Heart right ventricle (tissue), 16 donors: ENCODE data around the gene LEMD1. TPM values are rescaled to one million over a fixed set of nuclear protein-coding genes. Genes with fewer than 3 reads are reported as not detected.

Experiments
- ATAC-seq, 8 donors: fragments of 200-7000 bp; cut with Tn5 transposase; one replicate each; pipeline ENCODE4 v1.9.1; 2020; ENCODE audit warnings: mild to moderate bottlenecking in 8 of 8, moderate library complexity in 8 of 8, moderate number of reproducible peaks in 1 of 8
- DNase-seq, 2 donors: peaks; one replicate each; pipeline ENCODE4 v3.0.0-alpha.2; 2020
- H3K27ac ChIP-seq, 10 donors: fragments of 200-600 bp; sonication (generic) in 2 of 10; one replicate each; pipeline versions ENCODE4 v1.5.0 to v1.8.0; 2020 to 2022; ENCODE audit warnings: mild to moderate bottlenecking in 3 of 10
- H3K27me3 ChIP-seq, 7 donors: fragments of 200-600 bp; one replicate each; pipeline ENCODE4 v1.8.0; 2021 to 2022; ENCODE audit warnings: mild to moderate bottlenecking in 2 of 7
- H3K36me3 ChIP-seq, 9 donors: fragments of 200-600 bp; sonication (generic) in 1 of 9; one replicate each; pipeline versions ENCODE4 v1.5.0 to v1.8.0; 2020 to 2022; ENCODE audit warnings: mild to moderate bottlenecking in 2 of 9
- H3K4me1 ChIP-seq, 9 donors: fragments of 200-600 bp; sonication (generic) in 1 of 9; one replicate each; pipeline versions ENCODE4 v1.5.0 to v1.8.0; 2020 to 2022; ENCODE audit warnings: mild to moderate bottlenecking in 4 of 9
- H3K4me3 ChIP-seq, 10 donors: fragments of 200-600 bp; sonication (generic) in 2 of 10; one replicate each; pipeline versions ENCODE4 v1.5.0 to v1.8.0; 2020 to 2022; ENCODE audit warnings: mild to moderate bottlenecking in 7 of 10, moderate library complexity in 2 of 10
- H3K9me3 ChIP-seq, 11 donors: fragments of 200-600 bp in 10 of 11; sonication (generic) in 2 of 11; one replicate each; pipeline versions ENCODE4 v1.5.0 to v1.8.0; 2013 to 2022; ENCODE audit warnings: mild to moderate bottlenecking in 2 of 11, control low read depth in 1 of 11, moderate library complexity in 1 of 11
- CTCF ChIP-seq, 9 donors: fragments of 200-600 bp; sonication (generic) in 2 of 9; IDR thresholded peaks; one replicate each; pipeline versions ENCODE4 v1.5.0 to v1.8.0; 2021 to 2022; ENCODE audit warnings: antibody characterized with exemption in 9 of 9, mild to moderate bottlenecking in 5 of 9, moderate library complexity in 1 of 9
- WGBS, 2 donors: extraction: QIAGEN DNeasy Blood & Tissue Kit; methylation state at CpG; one replicate each; pipeline ENCODE4 v1.1.7; 2013; ENCODE audit warnings: inconsistent platforms in 1 of 2; 5-methylcytosine and 5-hydroxymethylcytosine counted together
- intact Hi-C, 10 donors: fragments of 100-400 bp; cut with DNase I; formaldehyde crosslinking; loops; one replicate each; pipeline versions ENCODE4 v1.11.1 to v1.14.2; 2022
- polyA plus RNA-seq, 2 donors: library from polyadenylated mRNA; stranded (reverse); fragments of 200-250 nt; gene quantifications; one replicate each; pipeline ENCODE4 v1.2.3, GENCODE V29; 2013
- total RNA-seq, 10 donors: library from RNA; stranded (reverse); fragmentation: NEBNext Ultra II Directional in 3 of 10; extraction: Animal tissue kit (Norgen Biotek cat#: 25700) in 3 of 10; gene quantifications; one replicate each; pipeline versions ENCODE4 v1.2.1 to v1.2.4, GENCODE V29; 2021 to 2023
- donor health status: Arrhythmogenic right ventricular cardiomyopathy.
- donor health status: ischemic (EF 13 %, LVEDD 7.1; RV severe dilation, severe dysfunction).
- donor health status: healthy with polysubstance abuse.
- donor health status: DM: no; HTN: yes; CAD: no.
- donor health status: DM: no; HTN: no; CAD: no.
- donor health status: ischemic (EF 25% LVEDD 6.9; RV normal size, moderate dysfunction).
- donor health status: ischemic (EF 25% LVEDD 5.7; RV mildly dilated, moderate dysfunction).
- donor health status: healthy.
- donor health status: DM: yes; HTN: yes; CAD: no.
- donor health status: Ischemic cardiomyopathy.
- donor health status: ischemic (EF 35%, LVEDD 5.7; RV mildly dilated, moderate dysfunction).
- donor health status: nonischemic (EF 11% LVEDD 7.7; RV severe dilation, severe dysfunction).
- donor health status: DM: yes; HTN: yes; CAD: no.
- donor health status: PGD.
- donor health status: ischemic (EF 29% LVEDD 5.4; RV normal size, mild dysfunction).
- donor health status: nonischemic (EF 23%, LVEDD 6.1; RV moderate dilation, normal function).

Gene LEMD1
- total and polyA plus RNA-seq, 12 donors, result not detected

- Histone ChIP-seq H3K36me3 (no peaks in the 10 kb centered on the region), H3K9me3 (no peaks in the 10 kb centered on the region), H3K4me3 (peak within 1 kb of the TSS in 4 of 10 donors; percentile 8 to 20 (median 12)), H3K27me3 (peaks cover 24 to 100% (median 96%) of the 10 kb centered on the region in 7 donors), H3K4me1 (peaks cover 0 to 22% (median 18%) of the 10 kb centered on the region in 9 donors), H3K27ac (no peak within 1 kb of the TSS)
- no peak for ATAC-seq
- intact Hi-C loops, result no loop called here
- TF ChIP-seq CTCF (IDR thresholded peaks at IDR 0.05), result no peak
- DNase-seq, result no peak
- WGBS, 2 donors, result 2% methylated on average over 53 of the region's 53 CpGs
Observed at GRCh38 chr1:205455581-205456382, 33.9 kb upstream of the LEMD1 start, which contains the start of gene BLACAT1. BLACAT1 (minus strand) TSS chr1:205456045.

- intact Hi-C loops, result no loop called here
- Histone ChIP-seq H3K9me3 (no peaks in the 10 kb centered on the region), H3K4me3 (no peak overlapping the region), H3K27ac (no peak overlapping the region), H3K4me1 (peaks cover 0 to 24% (median 18%) of the 10 kb centered on the region in 9 donors), H3K27me3 (peaks cover 24 to 99% (median 94%) of the 10 kb centered on the region in 7 donors), H3K36me3 (no peaks in the 10 kb centered on the region)
- no peak for TF ChIP-seq CTCF (IDR thresholded peaks at IDR 0.05)
- ATAC-seq, result peak in 1 of 8 donors; percentile 8
- WGBS, 2 donors, result 16 to 20% methylated on average over 6 of the region's 6 CpGs
- no peak for DNase-seq
Observed at GRCh38 chr1:205454903-205455335, 33.1 kb upstream of the LEMD1 start.

GRCh38 chr1:205453466-205453865, 31.6 kb upstream of the LEMD1 start:
- intact Hi-C loops, result no loop called here
- H3K4me3 ChIP-seq, result no peak overlapping the region
- no peaks in the 10 kb centered on the region for H3K9me3 ChIP-seq
- no peak overlapping the region for H3K27ac ChIP-seq
- H3K4me1 ChIP-seq, result peaks cover 0 to 28% (median 18%) of the 10 kb centered on the region in 9 donors
- H3K36me3 ChIP-seq, result no peaks in the 10 kb centered on the region
- no peak for DNase-seq
- no peak for ATAC-seq
- peaks cover 24 to 95% (median 81%) of the 10 kb centered on the region in 7 donors for H3K27me3 ChIP-seq
- TF ChIP-seq CTCF (IDR thresholded peaks at IDR 0.05), result no peak
- WGBS, 2 donors, result 21 to 23% methylated on average over 3 of the region's 3 CpGs

GRCh38 chr1:205452933-205453332, 31.1 kb upstream of the LEMD1 start:
- WGBS, 2 donors, result 73 to 81% methylated on average over 5 of the region's 5 CpGs
- Histone ChIP-seq H3K4me3 (no peak overlapping the region), H3K36me3 (no peaks in the 10 kb centered on the region), H3K27ac (no peak overlapping the region), H3K27me3 (peaks cover 24 to 89% (median 75%) of the 10 kb centered on the region in 7 donors), H3K4me1 (peaks cover 0 to 32% (median 19%) of the 10 kb centered on the region in 9 donors), H3K9me3 (no peaks in the 10 kb centered on the region)
- ATAC-seq (no peak), DNase-seq (no peak)
- TF ChIP-seq CTCF (IDR thresholded peaks at IDR 0.05), result no peak
- intact Hi-C loops, result no loop called here
